ENCODE measurements around the gene ZFHX3. TPM values are rescaled to one million over a fixed set of nuclear protein-coding genes. Genes with fewer than 3 reads are reported as not detected.
A peak's percentile ranks its signal among the peaks of the same experiment; 100 is the strongest.

The ZFHX3 gene
- total and polyA plus RNA-seq, 2 of the 8 experiments (the other 6 are each of a cell fraction or from before 2014, with no cell fraction given), result 0.08 to 0.99 TPM

GRCh38 chr16:73036074-73036826, 11.7 kb downstream of the ZFHX3 start (continued):
- TF ChIP-seq HDAC2 (IDR thresholded peaks at IDR 0.05; ENCODE audit: borderline replicate concordance in 1 of 2, low read depth in 2 of 2, low read length in 2 of 2) (0 out of 4 replicates have a peak, but pooled peaks of 1 of the 2 experiments have one; percentile 29), SP1 (IDR thresholded peaks at IDR 0.05; ENCODE audit: low read depth, low read length) (peak; percentile 88)
